GM12878 (cell line): ENCODE data around the gene SNRPB2. TPM values are rescaled to one million over a fixed set of nuclear protein-coding genes. Genes with fewer than 3 reads are reported as not detected.

Source experiments
- ATAC-seq: fragments of 200-7000 bp; cut with Tn5 transposase; 3 replicates; pipeline ENCODE4 v1.9.1; 2020; ENCODE audit warnings: mild to moderate bottlenecking, moderate library complexity
- BruUV-seq: library from RNA; stranded (reverse); fragments of 400-500 nt; replicated peaks from 2 replicates; lab custom pipeline; 2021; lab: Mats Ljungman, UMichigan
- CTCF ChIA-PET: fragments of 300-600 bp; sonication (Branson Sonifier 250); formaldehyde crosslinking; extraction: SDS; loops from one replicate; lab custom pipeline; 2021; ENCODE audit warnings: inconsistent platforms; lab: Yijun Ruan, JAX
- POLR2A ChIA-PET: fragments of 350-600 bp; formaldehyde crosslinking; extraction: SDS; loops from one replicate; lab custom pipeline; 2021; ENCODE audit warnings: inconsistent platforms; lab: Charles Lee
- RAD21 ChIA-PET: fragments of 300-600 bp; sonication (Branson Sonifier 250); formaldehyde crosslinking; loops from one replicate; lab custom pipeline; 2023; ENCODE audit warnings: antibody characterized with exemption; ENCODE audit not compliant: unreplicated experiment; lab: Charles Lee
- SMC1A ChIA-PET: fragments of 300-600 bp; sonication (Branson Sonifier 250); formaldehyde crosslinking; loops from one replicate; lab custom pipeline; 2023; ENCODE audit not compliant: unreplicated experiment, uncharacterized antibody; lab: Charles Lee
- DNase-seq: peaks from one replicate; pipeline ENCODE4 v3.0.0-alpha.2; 2011; ENCODE audit warnings: low read depth, low spot score
- FAIRE-seq: peaks from 3 replicates; lab custom pipeline; 2011; peaks lifted over from hg19 to GRCh38; lab: Jason Lieb, UNC
- H2AFZ ChIP-seq: 2 replicates; pipeline ENCODE4 v1.6.0; 2011; ENCODE audit warnings: low read depth, low read length, control low read depth; ENCODE audit not compliant: control insufficient read depth
- H3K27ac ChIP-seq: 2 replicates; pipeline ENCODE4 v1.5.1; 2011; ENCODE audit warnings: control low read depth; ENCODE audit not compliant: control insufficient read depth, insufficient read depth
- H3K27me3 ChIP-seq, 2 experiments: replicated peaks in 1 of 2; 2 replicates each; pipeline versions ENCODE4 v1.6.0 to v1.6.1; 2011; ENCODE audit warnings: low read length in 1 of 2; ENCODE audit not compliant: control insufficient read depth in 2 of 2, insufficient read depth in 2 of 2
- H3K36me3 ChIP-seq, 2 experiments: 2 replicates each; pipeline ENCODE4 v1.5.1; 2011; ENCODE audit warnings: low read length in 1 of 2; ENCODE audit not compliant: control insufficient read depth in 2 of 2, insufficient read depth in 2 of 2
- H3K4me1 ChIP-seq: 2 replicates; pipeline ENCODE4 v1.6.1; 2011; ENCODE audit warnings: mild to moderate bottlenecking, low read length, moderate library complexity, mixed read lengths; ENCODE audit not compliant: control insufficient read depth, insufficient read depth
- H3K4me2 ChIP-seq: 2 replicates; pipeline ENCODE4 v1.6.0; 2011; ENCODE audit warnings: control low read depth; ENCODE audit not compliant: control insufficient read depth, insufficient read depth
- H3K4me3 ChIP-seq: fragments of 200-600 bp; sonication (generic); 2 replicates; pipeline ENCODE4 v1.5.1; 2016
- H3K79me2 ChIP-seq: 2 replicates; pipeline ENCODE4 v1.6.0; 2011; ENCODE audit warnings: low read length; ENCODE audit not compliant: control insufficient read depth, insufficient read depth
- H3K9ac ChIP-seq: 2 replicates; pipeline ENCODE4 v1.8.0; 2011; ENCODE audit warnings: low read length, control low read depth, mixed read lengths; ENCODE audit not compliant: control insufficient read depth, insufficient read depth
- H3K9me3 ChIP-seq: replicated peaks from 3 replicates; pipeline ENCODE4 v1.5.1; 2011; ENCODE audit warnings: mild to moderate bottlenecking, low read length; ENCODE audit not compliant: control insufficient read depth, insufficient read depth
- H4K20me1 ChIP-seq: 2 replicates; pipeline ENCODE4 v1.6.0; 2011; ENCODE audit not compliant: control insufficient read depth, insufficient read depth
- BHLHE40 ChIP-seq, 2 experiments: fragments of 450-650 bp in 1 of 2; IDR thresholded peaks; 2 replicates each; pipeline ENCODE4 v1.6.1; 2011 to 2017; ENCODE audit warnings: low read depth in 2 of 2, borderline replicate concordance in 1 of 2, improper control_type of control experiment in 1 of 2, low read length in 1 of 2, mild to moderate bottlenecking in 1 of 2
- CHD4 ChIP-seq: fragments of 200-600 bp; sonication (generic); IDR thresholded peaks from 2 replicates; pipeline ENCODE4 v1.6.1; 2016; ENCODE audit warnings: mild to moderate bottlenecking
- DPF2 ChIP-seq: fragments of 450-650 bp; IDR thresholded peaks from 2 replicates; pipeline ENCODE4 v1.6.1; 2017; ENCODE audit warnings: mild to moderate bottlenecking
- EED ChIP-seq: sonication (generic); IDR thresholded peaks from 2 replicates; pipeline ENCODE4 v1.6.1; 2016; ENCODE audit warnings: antibody characterized with exemption, low read depth
- FOXK2 ChIP-seq: fragments of 450-650 bp; IDR thresholded peaks from 2 replicates; pipeline ENCODE4 v1.6.1; 2017; ENCODE audit warnings: mild to moderate bottlenecking, moderate library complexity
- KDM1A ChIP-seq: fragments of 200-600 bp; sonication (generic); IDR thresholded peaks from 2 replicates; pipeline ENCODE4 v1.6.1; 2016; ENCODE audit warnings: borderline replicate concordance
- PML ChIP-seq: IDR thresholded peaks from 2 replicates; pipeline ENCODE4 v1.6.1; 2012; ENCODE audit warnings: low read length, inconsistent platforms
- SIN3A ChIP-seq: IDR thresholded peaks from 2 replicates; pipeline ENCODE4 v1.6.1; 2012; ENCODE audit warnings: low read depth, low read length, improper control_type of control experiment
- WRNIP1 ChIP-seq: IDR thresholded peaks from 2 replicates; pipeline ENCODE4 v1.6.1; 2011; ENCODE audit warnings: low read depth, low read length, improper control_type of control experiment, borderline replicate concordance
- ZNF207 ChIP-seq: fragments of 450-650 bp; IDR thresholded peaks from 2 replicates; pipeline ENCODE4 v1.6.1; 2014; ENCODE audit warnings: antibody characterized with exemption, mild to moderate bottlenecking, borderline replicate concordance
- WGBS: methylation state at CpG from one replicate; pipeline ENCODE4 v1.1.6; 2016; ENCODE audit warnings: low lambda C conversion rate; ENCODE audit not compliant: insufficient replicate concordance, insufficient coverage; ENCODE audit errors: missing lambda C conversion rate; 5-methylcytosine and 5-hydroxymethylcytosine counted together
- in situ Hi-C: fragments of 300-500 bp; cut with MboI; formaldehyde crosslinking; loops from 9 replicates; pipeline ENCODE4 v1.14.3; 2018; ENCODE audit warnings: mixed read lengths
- intact Hi-C: fragments of 100-400 bp; cut with micrococcal nuclease; formaldehyde crosslinking; loops from one replicate; pipeline ENCODE4 v1.14.2; 2022; ENCODE audit not compliant: unreplicated experiment
- polyA plus RNA-seq, 11 experiments: library from polyadenylated mRNA; depleted of rRNA in 4 of 11; unstranded in 6 of 11; stranded (reverse) in 5 of 11; fragments of >200 nt; fragmentation: Nextera tagmentation in 4 of 11; fragmentation: Illumina TruSeq in 1 of 11; extraction: Ambion mirVana in 4 of 11; extraction: Trizol in 1 of 11; gene quantifications; 1 replicate in 1 of 11; 2 replicates in 10 of 11; pipeline versions ENCODE4 v1.2.1 to v1.2.3, GENCODE V29; 2011 to 2016; ENCODE audit warnings: inconsistent platforms in 2 of 11, missing spikeins in 2 of 11, low read depth in 1 of 11
- total RNA-seq, 4 experiments: library from RNA; depleted of rRNA in 3 of 4; stranded (reverse); fragments of >200 nt in 3 of 4; fragmentation: Illumina TruSeq in 1 of 4; extraction: Trizol in 1 of 4; gene quantifications; 2 replicates each; pipeline versions ENCODE4 v1.2.1 to v1.2.3, GENCODE V29; 2013 to 2021
- TF ChIP-seq, protein P1 (sequence below): IDR thresholded peaks from 2 replicates; pipeline ENCODE4 v1.6.1; 2012; ENCODE audit warnings: low read depth, low read length, improper control_type of control experiment
- TF ChIP-seq, protein P2 (sequence below): IDR thresholded peaks from 2 replicates; pipeline ENCODE4 v1.6.1; 2011; ENCODE audit warnings: low read depth, low read length, improper control_type of control experiment, borderline replicate concordance
- TF ChIP-seq, protein P3 (sequence below): fragments of 450-650 bp; formaldehyde crosslinking; IDR thresholded peaks from 2 replicates; pipeline ENCODE4 v1.4.0; 2022; ENCODE audit warnings: mild to moderate bottlenecking, moderate library complexity
- TF ChIP-seq, protein P4 (sequence below): fragments of 450-650 bp; IDR thresholded peaks from 2 replicates; pipeline ENCODE4 v1.6.1; 2017; ENCODE audit warnings: borderline replicate concordance

SNRPB2 gene
- total and polyA plus RNA-seq, 10 of the 15 experiments (the other 5 are each of a cell fraction or from before 2014, with no cell fraction given), result 63.5 to 245 (median 136) TPM

DNA sequence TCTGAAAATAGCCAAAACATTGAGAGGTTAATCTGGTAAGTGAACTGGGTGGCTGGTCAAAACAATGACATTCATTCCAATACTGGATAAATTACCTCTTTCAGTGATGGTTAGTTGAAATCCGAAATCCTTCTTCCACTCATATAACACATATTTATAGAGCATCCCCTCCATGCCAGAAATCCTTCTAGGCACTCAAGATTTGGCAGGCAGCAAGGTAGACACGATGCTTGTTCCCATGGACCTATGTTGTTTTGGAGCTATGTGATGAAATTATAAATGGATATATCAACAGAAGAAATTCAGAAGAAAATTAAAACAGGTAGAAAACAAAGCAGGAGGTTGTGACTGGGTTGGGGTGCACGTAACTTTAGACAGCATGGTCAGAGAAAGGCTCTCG lies 26.3 kb upstream of the SNRPB2 start:
- Histone ChIP-seq H3K4me3 (no peak overlapping the region), H3K27ac (no peak overlapping the region), H3K27me3 (peaks cover 0 to 3% of the 10 kb centered on the region in 2 experiments; a peak in 1 of 4 replicates), H3K36me3 (no peaks in the 10 kb centered on the region), H3K9me3 (peaks cover 6% of the 10 kb centered on the region; the same call in 2 of the 3 replicates), H3K4me1 (peaks cover 8% of the 10 kb centered on the region), H3K4me2 (no peak overlapping the region), H2AFZ (no peak overlapping the region), H3K9ac (no peak overlapping the region), H3K79me2 (no peaks in the 10 kb centered on the region), H4K20me1 (no peaks in the 10 kb centered on the region)
- in situ Hi-C loops, result no loop called here
- SMC1A ChIA-PET, result no interaction called here
- intact Hi-C loops, result no loop called here
- FAIRE-seq (no peak), DNase-seq (no peak), ATAC-seq (no peak)
- WGBS, result 18% methylated on average over 4 of the region's 4 CpGs
- POLR2A ChIA-PET, result no interaction called here
- CTCF ChIA-PET, result no interaction called here
- no TSS peak for BruUV-seq
- TF ChIP-seq ZNF207 (no peak), WRNIP1 (no peak), EED (no peak), KDM1A (no peak), SIN3A (no peak), BHLHE40 (IDR thresholded peaks at IDR 0.05; ENCODE audit: borderline replicate concordance in 1 of 2, low read depth in 2 of 2, low read length in 1 of 2) (no peak), PML (no peak), FOXK2 (no peak), CHD4 (no peak), DPF2 (no peak)
- TF ChIP-seq, protein P1, sequence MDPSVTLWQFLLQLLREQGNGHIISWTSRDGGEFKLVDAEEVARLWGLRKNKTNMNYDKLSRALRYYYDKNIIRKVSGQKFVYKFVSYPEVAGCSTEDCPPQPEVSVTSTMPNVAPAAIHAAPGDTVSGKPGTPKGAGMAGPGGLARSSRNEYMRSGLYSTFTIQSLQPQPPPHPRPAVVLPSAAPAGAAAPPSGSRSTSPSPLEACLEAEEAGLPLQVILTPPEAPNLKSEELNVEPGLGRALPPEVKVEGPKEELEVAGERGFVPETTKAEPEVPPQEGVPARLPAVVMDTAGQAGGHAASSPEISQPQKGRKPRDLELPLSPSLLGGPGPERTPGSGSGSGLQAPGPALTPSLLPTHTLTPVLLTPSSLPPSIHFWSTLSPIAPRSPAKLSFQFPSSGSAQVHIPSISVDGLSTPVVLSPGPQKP, result no peak
- TF ChIP-seq, protein P2, sequence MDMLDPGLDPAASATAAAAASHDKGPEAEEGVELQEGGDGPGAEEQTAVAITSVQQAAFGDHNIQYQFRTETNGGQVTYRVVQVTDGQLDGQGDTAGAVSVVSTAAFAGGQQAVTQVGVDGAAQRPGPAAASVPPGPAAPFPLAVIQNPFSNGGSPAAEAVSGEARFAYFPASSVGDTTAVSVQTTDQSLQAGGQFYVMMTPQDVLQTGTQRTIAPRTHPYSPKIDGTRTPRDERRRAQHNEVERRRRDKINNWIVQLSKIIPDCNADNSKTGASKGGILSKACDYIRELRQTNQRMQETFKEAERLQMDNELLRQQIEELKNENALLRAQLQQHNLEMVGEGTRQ, result no peak
- TF ChIP-seq, protein P3, sequence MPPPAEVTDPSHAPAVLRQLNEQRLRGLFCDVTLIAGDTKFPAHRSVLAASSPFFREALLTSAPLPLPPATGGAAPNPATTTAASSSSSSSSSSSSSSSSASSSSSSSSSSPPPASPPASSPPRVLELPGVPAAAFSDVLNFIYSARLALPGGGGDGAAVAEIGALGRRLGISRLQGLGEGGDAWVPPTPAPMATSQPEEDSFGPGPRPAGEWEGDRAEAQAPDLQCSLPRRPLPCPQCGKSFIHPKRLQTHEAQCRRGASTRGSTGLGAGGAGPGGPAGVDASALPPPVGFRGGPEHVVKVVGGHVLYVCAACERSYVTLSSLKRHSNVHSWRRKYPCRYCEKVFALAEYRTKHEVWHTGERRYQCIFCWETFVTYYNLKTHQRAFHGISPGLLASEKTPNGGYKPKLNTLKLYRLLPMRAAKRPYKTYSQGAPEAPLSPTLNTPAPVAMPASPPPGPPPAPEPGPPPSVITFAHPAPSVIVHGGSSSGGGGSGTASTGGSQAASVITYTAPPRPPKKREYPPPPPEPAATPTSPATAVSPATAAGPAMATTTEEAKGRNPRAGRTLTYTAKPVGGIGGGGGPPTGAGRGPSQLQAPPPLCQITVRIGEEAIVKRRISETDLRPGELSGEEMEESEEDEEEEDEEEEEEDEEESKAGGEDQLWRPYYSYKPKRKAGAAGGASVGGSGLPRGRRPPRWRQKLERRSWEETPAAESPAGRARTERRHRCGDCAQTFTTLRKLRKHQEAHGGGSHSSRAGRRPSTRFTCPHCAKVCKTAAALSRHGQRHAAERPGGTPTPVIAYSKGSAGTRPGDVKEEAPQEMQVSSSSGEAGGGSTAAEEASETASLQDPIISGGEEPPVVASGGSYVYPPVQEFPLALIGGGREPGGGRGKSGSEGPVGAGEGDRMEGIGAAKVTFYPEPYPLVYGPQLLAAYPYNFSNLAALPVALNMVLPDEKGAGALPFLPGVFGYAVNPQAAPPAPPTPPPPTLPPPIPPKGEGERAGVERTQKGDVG, result no peak
- TF ChIP-seq, protein P4, sequence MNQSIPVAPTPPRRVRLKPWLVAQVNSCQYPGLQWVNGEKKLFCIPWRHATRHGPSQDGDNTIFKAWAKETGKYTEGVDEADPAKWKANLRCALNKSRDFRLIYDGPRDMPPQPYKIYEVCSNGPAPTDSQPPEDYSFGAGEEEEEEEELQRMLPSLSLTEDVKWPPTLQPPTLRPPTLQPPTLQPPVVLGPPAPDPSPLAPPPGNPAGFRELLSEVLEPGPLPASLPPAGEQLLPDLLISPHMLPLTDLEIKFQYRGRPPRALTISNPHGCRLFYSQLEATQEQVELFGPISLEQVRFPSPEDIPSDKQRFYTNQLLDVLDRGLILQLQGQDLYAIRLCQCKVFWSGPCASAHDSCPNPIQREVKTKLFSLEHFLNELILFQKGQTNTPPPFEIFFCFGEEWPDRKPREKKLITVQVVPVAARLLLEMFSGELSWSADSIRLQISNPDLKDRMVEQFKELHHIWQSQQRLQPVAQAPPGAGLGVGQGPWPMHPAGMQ, result no peak
- RAD21 ChIA-PET, result no interaction called here
